SK-N-MC (cell line): ENCODE results near the gene GNAI2.

ENCODE experiments used
- EZH2 ChIP-seq: fragments of 200-600 bp; sonication (generic); IDR thresholded peaks from one replicate; pipeline ENCODE4 v1.6.1; 2017; ENCODE audit warnings: antibody characterized with exemption
- FOXP2 ChIP-seq: optimal IDR thresholded peaks from 2 replicates; pipeline ENCODE3; 2011; ENCODE audit warnings: mild to moderate bottlenecking, moderate library complexity; ENCODE audit not compliant: insufficient read depth; ENCODE audit errors: extremely low read length, control extremely low read depth
- POLR2AphosphoS5 ChIP-seq: IDR thresholded peaks from 2 replicates; pipeline ENCODE4 v1.6.1; 2012; ENCODE audit warnings: mild to moderate bottlenecking, low read depth, low read length, borderline replicate concordance

- TF ChIP-seq POLR2AphosphoS5 (no peak), EZH2 (no peak), FOXP2 (no peak)
These were observed 41.0 kb upstream of the GNAI2 start for GRCh38 chr3:50194903-50195500.
